RKO (cell line): ENCODE measurements around the gene TBC1D19.

Experiments used
- DNase-seq: peaks from one replicate; pipeline ENCODE4 v3.0.0-alpha.2; 2016; ENCODE audit warnings: low spot score

Gene TBC1D19

DNA sequence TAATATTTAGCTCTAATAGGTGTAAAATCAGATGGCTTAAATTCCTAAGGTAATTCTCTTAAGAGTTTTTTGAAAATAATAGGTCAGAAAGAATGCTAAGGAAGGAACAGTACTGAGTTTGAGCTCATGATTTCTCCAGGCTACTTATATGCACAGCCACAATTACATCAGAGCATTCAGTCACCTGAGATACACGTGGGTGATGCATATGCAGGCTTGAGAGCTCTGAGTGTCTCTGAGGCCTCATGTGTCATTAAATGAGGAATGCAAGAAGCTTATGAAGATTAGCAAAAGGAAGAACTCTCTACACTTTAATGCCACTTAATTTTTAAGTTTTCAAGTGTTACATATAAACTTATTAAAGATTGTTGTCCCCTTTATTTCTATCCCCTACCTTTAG, 152.7 kb downstream of the TBC1D19 start:
- peak; percentile 64 for DNase-seq

DNA sequence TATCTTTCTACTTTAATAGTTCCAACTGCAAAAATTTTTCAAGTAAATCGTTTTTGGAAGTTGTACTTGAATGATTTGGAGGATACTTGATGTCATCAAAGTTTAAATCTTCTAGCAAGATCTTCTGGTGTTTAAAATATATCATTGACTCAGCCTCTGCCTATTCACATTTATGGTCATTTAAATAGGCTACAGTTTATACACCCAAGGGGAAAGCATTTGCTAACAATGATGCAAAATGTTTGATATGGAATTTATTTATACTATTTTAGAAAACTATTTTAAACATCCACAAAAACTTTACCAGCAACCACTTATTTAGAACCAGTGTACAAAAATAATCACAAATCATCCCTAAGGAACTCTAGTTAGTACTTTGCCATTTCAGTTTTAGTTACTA, 153.5 kb downstream of the TBC1D19 start:
- DNase-seq: no peak

DNA sequence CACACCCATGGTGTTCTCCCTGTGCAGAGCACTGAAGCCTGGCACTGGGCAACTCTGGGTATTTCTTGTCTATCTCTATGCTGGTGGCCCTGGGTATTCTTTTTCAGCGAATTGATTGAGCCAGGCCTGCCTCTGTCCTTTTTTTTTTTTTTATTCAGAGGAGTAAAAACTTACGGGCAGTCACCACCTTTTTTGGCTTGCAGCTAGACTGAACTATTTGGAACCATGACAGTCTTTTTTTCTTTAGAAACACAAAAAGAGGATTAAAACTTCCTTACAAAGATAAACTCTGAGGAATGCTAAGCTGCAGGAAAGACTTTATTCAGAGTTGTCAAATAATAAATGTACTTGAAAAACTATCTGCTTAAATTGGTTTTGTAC, 157.6 kb downstream of the TBC1D19 start:
- DNase-seq: no peak

DNA sequence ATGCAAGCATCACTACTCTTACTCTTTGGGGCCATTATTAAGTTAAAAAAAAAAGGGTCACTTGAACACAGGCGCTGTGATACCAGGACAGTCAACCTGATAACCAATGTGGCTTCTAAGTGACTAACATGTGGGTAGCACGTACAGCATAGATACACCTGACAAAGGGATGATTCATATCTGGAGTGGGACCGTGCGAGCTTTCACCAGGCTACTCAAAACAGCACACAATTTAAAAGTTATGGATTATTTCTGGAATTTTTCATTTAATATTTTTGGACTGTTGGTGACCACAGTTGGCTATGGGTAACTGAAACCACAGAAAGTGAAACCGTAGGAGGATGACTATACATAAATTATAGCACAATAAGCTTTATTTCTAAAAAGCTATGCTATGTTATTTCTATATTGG, 162.9 kb downstream of the TBC1D19 start:
- DNase-seq: no peak

DNA sequence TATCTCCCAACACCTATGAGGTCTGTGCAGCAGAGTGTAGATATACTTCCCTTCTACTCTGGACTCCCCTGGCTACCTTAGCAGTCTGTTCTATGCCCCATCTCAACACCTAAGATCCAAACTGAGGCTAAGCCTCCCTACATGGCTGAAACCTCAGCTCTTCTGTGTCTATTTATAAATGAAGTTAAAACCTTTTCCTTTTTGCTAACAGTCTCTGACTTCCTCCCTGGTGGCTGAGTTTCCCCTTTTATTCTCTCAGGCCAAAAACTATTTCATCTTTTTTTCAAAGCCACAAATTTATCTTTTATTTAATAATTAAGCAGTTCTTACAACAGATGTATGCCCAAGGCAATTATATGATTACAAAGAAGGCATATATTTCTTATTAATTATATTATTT, 164.9 kb downstream of the TBC1D19 start:
- DNase-seq: no peak

DNA sequence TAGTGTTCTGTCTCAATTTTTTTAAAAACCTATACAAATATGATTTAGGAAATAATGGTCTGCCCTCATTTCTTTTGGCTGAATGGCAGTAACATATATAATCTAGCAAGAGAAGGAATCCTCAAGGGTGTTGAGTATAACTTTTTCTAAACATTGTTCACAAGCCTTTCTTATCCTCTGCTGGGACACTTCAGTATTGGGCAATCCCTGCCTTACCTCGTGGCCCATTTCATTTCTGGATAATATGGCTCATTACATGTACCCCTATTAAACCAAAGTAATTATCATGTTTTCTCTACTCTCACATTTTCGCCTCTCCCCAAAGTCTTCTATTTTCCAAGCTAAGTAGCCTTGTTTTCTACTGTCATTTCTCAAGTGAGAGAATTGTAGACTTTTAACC, 166.0 kb downstream of the TBC1D19 start:
- no peak for DNase-seq

DNA sequence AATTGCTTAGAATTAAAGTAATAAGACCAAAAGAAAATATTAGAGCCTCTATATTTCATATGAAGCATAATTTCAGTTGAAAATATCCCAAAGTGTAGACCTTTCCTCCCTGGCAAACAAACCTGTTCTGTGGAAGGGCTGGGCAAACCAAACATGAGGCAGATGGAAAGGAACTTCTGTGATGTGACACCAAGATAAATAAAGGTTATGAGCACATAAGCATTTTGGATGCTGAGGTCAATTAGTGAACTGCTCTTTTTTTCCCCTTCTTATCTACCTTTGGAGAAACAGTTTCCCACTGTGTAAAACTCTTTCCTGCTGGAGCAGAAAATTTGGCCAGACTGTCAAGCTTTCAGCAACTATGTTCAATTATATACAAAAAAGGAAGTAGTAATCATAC, 167.1 kb downstream of the TBC1D19 start:
- DNase-seq: no peak

DNA sequence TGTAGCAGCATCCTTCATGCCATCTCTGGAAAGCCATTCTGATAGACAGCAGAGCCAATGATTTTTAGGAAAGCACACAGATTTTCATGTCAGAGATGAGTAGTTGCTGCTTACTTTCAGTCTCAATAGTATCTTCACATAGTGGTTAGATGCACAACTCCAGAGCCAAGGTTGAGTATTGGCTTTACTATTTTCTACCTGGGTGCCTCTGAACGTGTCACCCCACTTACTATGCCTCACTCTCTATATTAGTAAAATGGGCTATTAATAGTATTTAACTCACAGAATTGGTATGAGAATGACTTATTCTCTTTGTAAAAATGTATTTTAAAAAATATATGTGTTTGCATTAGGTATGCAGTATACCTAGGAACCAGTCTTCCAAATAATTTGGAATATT, 168.0 kb downstream of the TBC1D19 start:
- no peak for DNase-seq

DNA sequence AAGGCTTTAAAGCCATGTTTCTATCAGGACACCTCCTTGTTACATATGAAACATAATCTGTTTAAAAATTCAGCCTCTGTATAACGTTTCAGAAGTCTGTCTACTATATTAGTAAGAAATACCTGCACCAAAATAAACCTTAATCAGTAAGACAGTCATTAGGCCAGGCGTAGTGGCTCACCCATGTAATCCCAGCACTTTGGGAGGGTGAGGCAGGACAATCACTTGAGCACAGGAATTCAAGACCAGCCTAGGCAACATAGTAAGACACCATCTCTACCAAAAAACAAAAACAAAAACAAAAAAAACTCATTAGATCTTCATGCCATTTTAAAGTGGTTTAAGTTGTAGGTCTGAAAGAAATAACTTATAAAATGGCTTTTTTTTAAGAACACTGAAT, 169.3 kb downstream of the TBC1D19 start:
- no peak for DNase-seq

DNA sequence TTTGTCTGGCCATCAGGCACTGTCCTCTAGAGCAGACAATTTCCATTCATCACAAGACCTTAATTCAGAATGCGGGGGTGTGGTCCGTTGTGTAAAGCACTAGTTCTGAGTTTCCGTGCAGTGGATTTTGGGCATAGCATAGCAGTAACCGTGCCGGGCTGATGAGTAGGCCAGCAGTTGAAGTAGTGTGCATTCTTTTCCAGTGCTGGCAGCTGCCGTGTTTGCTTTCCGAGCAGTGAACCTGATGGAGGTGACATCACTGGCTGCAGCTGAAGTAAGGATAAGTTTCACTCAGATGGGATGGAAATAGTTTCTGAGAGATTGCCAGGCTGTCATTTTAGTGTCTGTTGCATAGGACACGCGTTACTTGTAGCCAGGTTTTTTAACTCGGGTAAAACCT, 169.7 kb downstream of the TBC1D19 start:
- DNase-seq: no peak

DNA sequence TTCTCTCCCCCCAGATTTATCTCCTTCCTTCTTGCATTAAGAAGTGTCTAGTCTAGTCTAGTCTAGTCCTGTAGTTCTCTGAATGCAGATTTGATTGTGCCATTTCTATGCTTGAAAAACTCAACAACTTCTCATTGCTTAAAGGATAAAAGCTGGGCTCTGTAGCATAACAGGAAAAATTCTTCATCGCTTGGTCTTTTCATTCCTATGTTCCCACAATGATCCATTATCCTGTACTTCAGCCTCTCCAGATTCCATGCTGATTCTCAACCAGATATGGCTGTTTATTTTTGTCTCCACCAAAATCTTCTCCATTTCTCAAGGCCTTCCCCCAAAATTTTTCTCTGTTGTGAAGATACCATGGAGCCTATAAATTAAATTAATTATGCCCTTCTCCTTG, 173.9 kb downstream of the TBC1D19 start:
- DNase-seq: no peak

DNA sequence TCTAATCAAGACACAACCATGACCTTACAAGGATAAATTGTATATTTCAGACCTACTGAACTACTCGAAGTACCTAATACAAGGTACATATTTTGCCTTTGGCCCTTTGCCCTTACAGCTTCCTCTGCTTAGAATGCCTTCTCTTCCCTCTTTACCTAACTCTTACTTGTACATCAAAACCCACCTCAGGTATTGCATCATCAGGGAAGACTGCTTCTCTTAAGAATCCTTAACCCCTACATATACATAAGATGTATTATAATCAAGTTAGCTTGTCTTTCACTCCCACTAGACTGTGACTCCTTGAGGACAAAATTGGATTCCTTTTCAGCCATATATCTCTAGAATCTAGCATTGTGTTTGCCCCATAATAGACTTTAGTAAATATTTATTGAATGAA, 175.0 kb downstream of the TBC1D19 start:
- DNase-seq: no peak

DNA sequence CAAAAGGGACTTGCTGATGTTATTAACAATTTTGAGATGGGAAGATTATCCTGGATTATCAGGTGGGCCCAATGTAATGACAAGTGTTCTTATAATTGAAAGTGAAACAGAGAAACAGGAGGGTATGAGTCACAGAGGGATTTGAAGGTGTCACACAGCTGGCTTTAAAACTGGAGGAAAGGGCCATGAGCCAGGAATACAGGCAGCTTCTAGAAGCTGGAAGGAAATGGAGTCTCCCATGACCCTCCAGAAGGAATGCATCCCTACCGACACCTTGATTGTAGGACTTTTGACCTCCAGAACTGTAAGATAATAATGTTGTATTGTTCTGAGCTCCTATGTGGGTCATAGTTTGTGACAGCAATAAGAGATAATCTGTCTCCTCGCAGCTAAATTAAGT, 178.8 kb downstream of the TBC1D19 start:
- DNase-seq: peak; percentile 15

DNA sequence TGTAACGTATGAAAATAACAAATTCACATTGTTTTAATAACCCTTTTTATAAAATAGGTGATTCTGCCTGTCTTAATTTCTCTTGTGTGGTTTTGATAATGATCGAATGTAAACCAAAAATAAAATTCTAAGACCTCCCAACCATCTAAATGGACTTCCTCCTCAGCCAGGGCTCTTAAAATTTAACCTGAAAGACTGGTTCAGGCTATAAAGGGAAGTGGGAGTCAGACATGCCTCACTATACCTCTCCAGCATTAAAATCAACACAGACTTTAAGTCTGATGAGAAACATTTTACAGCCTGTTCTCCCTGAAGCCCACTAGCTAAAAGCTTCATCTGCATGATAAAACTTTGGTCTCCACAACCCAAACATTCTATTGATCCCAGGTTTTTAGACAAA, 179.2 kb downstream of the TBC1D19 start:
- DNase-seq: no peak

DNA sequence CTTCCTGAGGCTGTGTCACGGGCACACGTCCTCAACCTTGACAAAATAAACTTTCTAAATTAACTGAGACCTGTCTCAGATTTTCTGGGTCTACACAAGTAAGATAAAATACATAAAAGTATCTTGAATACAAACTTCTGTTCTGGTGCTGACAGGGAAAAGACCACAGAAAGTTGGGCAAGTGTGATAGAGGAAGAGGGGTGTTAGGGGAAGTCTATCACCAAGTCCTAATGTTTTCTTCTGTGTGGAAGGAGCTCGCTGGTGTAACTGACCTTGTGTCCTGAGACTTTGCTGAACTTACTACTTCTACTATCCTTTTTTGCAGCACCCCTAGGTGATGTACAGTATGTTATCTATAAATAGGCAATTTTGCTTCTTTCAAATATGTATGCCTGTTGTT, 179.8 kb downstream of the TBC1D19 start:
- no peak for DNase-seq

DNA sequence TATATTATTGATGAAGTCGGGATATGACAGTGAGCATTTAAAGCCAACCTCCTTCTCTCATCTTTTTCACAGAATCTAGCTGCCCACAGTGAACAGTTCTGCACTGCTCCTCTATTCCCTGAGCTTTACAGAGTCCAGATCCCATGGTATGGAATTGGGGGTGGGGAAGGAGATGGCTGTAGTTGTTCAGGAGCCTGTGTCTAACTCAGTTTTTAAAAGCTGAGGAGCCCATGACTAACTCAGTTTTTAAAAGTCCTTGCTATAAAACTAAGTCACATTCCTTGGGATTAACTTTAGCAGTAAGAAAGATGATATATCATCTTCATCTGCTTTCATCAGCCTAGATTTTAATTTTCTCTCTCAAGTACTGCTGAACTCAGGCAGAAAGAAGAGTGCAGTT, 180.3 kb downstream of the TBC1D19 start:
- DNase-seq: no peak

DNA sequence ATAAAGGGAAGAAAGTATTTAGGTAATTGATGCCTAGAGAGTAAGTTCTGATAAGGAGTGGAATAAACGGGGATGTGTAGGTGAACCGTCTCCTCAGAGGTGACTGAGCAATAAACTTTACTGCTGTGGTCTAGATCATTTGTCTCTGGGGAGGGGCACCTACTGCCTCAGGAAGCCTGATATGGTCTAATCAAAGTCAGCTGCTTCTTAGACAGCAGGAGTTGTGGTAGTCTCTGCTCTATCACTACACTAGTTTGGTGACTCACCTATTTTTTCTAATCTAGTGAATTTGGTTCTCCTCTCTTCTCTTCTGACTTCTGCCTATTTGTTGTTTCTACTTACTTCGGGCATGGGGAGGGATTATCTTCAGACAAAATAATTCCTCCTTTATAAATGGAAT, 181.6 kb downstream of the TBC1D19 start:
- no peak for DNase-seq

DNA sequence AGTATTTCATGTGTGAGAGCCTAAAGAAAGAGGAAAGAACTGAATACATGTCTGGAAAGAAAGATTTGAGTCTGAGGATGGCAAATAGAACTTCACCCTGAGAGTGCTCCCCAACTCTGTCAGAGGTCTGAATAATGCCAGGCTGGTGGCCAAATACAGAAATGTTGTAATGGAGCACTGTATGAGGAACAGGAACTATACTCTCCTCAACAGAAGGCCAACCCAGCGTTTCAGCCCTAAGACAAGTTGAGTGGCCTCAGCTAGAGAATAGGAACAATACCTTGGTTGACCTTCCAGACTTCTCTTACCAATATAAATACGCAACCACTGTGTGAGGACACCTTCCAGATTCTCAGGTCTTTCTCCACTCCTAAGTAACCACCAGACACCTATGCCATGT, 182.3 kb downstream of the TBC1D19 start:
- DNase-seq: no peak

DNA sequence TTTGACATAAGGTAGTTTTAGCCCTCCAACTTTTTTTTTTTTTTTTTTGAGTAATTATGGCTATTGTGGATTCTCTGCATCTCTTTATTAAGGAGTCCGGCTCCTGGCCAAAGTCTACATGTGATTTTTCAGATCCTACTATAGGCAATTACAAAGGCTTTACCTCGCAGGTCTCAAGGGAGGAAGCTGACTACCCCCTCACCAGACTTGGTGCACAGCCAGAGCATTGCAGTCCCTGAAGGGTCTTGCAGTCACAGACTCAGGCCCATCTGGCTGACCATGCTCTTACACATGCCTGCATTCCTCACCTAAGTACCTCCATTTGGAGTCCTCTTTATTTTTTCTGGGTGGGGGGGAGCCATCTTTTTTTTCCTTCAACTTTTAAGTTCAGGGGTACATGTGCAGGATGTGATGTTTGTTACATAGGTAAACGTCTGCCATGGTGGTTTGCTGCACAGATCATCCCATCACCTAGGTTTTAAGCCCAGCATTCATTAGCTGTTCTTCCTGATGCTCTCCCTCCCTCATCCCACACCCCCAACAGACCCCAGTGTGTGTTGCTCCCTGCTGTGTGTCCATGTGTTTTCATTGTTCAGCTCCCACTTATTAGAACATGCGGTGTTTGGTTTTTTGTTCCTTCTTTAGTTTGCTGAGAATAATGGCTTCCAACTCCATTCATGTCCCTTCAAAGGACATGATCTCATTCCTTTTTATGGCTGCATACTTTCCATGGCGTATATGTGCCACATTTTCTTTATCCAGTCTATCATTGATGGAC, 188.4 kb downstream of the TBC1D19 start:
- DNase-seq: no peak

DNA sequence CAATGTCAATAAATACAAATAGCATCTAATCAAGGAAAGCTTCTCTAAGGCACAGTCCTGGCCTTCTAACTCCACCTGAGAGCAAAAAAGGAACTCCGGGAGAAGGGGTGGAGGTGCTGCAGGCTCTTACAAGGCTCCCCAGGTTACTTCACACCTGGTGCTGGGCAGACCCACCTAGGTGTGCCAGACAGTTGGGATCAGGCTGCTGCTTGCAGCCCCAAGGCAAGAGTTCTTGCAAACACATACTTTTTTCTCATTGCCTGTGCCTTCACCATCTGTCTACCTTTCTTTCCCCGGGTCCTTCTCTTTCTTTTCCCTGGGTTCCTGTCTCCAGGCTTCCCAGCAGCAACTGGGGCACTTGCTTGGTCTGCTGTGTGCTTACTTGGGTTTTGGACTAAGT, 195.3 kb downstream of the TBC1D19 start:
- no peak for DNase-seq

DNA sequence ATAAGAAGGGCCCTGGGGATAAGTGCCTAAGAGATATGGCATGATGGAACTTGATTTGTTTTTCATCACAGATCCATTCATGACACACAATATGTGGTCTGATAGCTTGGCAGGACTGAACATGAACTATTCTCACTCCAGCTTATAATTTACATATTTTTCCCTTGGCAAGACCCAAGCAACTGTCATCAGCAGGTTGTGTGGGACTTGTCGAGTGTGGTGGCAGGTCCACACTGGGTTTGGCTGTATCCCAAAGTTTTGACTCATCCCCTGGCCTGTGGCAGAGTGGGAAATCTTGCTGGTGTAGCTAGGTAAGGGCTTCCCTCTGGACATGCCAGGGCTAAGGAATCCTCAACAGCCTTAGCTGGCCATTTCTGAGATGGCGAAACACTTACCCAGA, 195.8 kb downstream of the TBC1D19 start:
- no peak for DNase-seq

DNA sequence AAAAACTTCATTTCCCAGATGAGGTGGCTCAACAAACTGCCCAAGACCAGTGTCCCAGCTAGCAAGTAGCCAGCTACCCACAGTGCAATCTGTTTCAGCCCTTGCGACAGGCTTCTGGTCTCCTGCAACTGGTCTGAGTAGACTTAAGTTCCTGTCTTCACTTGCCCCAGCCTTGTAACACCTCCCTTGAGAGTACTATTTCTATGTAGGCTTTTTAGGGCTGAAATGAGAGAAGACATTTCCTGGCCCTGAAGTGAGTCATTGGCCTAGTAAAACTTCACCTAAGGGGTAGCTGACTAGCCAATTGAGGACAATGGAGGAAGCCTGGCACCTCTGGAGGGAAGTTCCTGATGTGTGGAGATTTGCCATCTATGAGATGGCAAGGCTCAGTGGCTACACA, 196.7 kb downstream of the TBC1D19 start:
- DNase-seq: no peak

DNA sequence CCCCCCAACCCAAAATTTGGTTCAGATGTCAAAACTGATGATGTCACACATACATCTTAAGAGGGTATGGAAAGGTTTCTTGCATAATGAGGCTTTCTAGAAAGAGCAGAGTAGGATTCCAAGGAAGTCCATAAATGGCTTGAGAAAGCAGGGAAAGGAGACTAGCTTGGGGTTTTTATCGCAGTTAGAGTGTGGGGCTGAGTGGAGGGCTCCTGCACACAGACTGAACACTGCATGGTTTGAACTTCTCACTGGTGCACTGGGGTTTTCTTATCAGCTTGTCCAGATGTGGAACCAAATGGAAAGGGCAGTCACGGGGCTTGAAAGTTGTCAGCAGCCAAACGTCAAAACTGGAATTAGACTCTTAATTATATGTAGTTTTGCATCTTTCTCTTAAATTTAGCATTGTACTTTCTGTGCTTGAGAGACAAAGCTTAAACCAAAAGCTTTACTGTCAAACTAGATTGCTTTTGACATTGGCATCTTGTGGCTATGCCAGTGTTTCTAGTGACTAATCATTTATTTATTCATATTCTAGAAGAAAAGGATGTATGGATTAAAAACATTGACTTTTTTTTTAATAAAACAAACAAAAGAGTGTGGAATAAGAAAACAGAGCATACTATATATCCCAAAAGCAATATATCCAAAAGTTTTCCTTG, 198.4 kb downstream of the TBC1D19 start:
- DNase-seq: no peak

DNA sequence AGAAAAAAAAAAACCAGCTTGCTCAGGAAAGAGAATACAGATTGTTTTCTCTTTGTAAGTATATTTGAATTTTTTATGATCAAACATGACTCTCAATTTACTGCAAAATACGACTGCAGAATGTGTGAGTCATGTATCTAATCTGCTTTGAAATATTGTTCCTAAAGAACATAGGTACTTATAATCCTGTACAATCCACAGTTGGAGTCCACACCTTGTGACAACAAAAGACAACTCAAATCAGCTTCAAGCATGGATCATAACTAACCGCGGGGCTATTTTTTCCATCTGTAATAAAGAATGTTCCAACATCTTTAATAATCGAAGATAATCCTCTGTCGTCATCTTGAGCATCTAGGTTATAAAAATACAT, 198.9 kb downstream of the TBC1D19 start:
- DNase-seq: no peak
